Activated naive CD8-positive, alpha-beta T cell treated with anti-CD3 and anti-CD28 coated beads, Interleukin-2, amount 50 U/mL, for 16 hours (primary cell): ENCODE results near the gene SPZ1.
"Not testable (repeated sequence)": the region's sequence is repeated elsewhere in the genome, so short reads cannot be mapped to it uniquely, and the experiment has no call there.

Experiments used
- DNase-seq: peaks from one replicate; pipeline ENCODE4 v3.0.0-alpha.2; 2020; ENCODE audit warnings: low read depth, low spot score

The SPZ1 gene

GRCh38 chr5:80337379-80337778, 17.6 kb downstream of the SPZ1 start:
- no peak for DNase-seq

- no peak for DNase-seq
These were observed 19.3 kb downstream of the SPZ1 start for GRCh38 chr5:80339116-80339515.

- DNase-seq: no peak
These were observed 21.4 kb downstream of the SPZ1 start for GRCh38 chr5:80341016-80341775.

GRCh38 chr5:80343067-80343466, 23.3 kb downstream of the SPZ1 start:
- DNase-seq: no peak

GRCh38 chr5:80346055-80346454, 26.3 kb downstream of the SPZ1 start:
- no peak for DNase-seq

- no peak for DNase-seq
These were observed 28.4 kb downstream of the SPZ1 start for GRCh38 chr5:80348171-80348570.

- DNase-seq: not testable (repeated sequence)
These were observed 31.2 kb downstream of the SPZ1 start for GRCh38 chr5:80351019-80351418.

GRCh38 chr5:80355686-80356085, 35.9 kb downstream of the SPZ1 start:
- DNase-seq: no peak

- no peak for DNase-seq
These were observed 37.9 kb downstream of the SPZ1 start for GRCh38 chr5:80357671-80358070.

GRCh38 chr5:80360914-80361444, 41.2 kb downstream of the SPZ1 start:
- no peak for DNase-seq

GRCh38 chr5:80364892-80365291, 45.1 kb downstream of the SPZ1 start:
- DNase-seq: no peak

GRCh38 chr5:80368661-80369480, 49.1 kb downstream of the SPZ1 start:
- no peak for DNase-seq

GRCh38 chr5:80369521-80369920, 49.7 kb downstream of the SPZ1 start:
- no peak for DNase-seq

- DNase-seq: no peak
These were observed 50.6 kb downstream of the SPZ1 start for GRCh38 chr5:80370390-80370789.
